GM19023 (cell line): ENCODE data around the gene NCR3LG1.
"Not testable (repeated sequence)": the region's sequence is repeated elsewhere in the genome, so short reads cannot be mapped to it uniquely, and the experiment has no call there.

Source experiments
- ATAC-seq: cut with Tn5 transposase; IDR thresholded peaks from one replicate; pipeline ENCODE4 v1.9.1; 2021; ENCODE audit warnings: mild to moderate bottlenecking, moderate library complexity; ENCODE audit not compliant: unreplicated experiment

The NCR3LG1 gene

GRCh38 chr11:17408026-17408425, 56.4 kb downstream of the NCR3LG1 start:
- no peak for ATAC-seq

- ATAC-seq: no peak
Measured at GRCh38 chr11:17408641-17409040, 57.0 kb downstream of the NCR3LG1 start.

GRCh38 chr11:17410606-17411379, 59.2 kb downstream of the NCR3LG1 start:
- no peak for ATAC-seq

GRCh38 chr11:17411418-17411817, 59.8 kb downstream of the NCR3LG1 start:
- no peak for ATAC-seq

GRCh38 chr11:17412488-17413180, 61.0 kb downstream of the NCR3LG1 start:
- no peak for ATAC-seq

- no peak for ATAC-seq
Measured at GRCh38 chr11:17413414-17414316, 62.1 kb downstream of the NCR3LG1 start.

GRCh38 chr11:17414317-17414737, 62.7 kb downstream of the NCR3LG1 start:
- ATAC-seq: no peak

- ATAC-seq: no peak
Measured at GRCh38 chr11:17414992-17415391, 63.4 kb downstream of the NCR3LG1 start.

GRCh38 chr11:17415523-17416104, 64.0 kb downstream of the NCR3LG1 start:
- no peak for ATAC-seq

- ATAC-seq: no peak
Measured at GRCh38 chr11:17416492-17416891, 64.9 kb downstream of the NCR3LG1 start.

- no peak for ATAC-seq
Measured at GRCh38 chr11:17418444-17419081, 67.0 kb downstream of the NCR3LG1 start.

- no peak for ATAC-seq
Measured at GRCh38 chr11:17421781-17422180, 70.2 kb downstream of the NCR3LG1 start.

- ATAC-seq: no peak
Measured at GRCh38 chr11:17423533-17424310, 72.1 kb downstream of the NCR3LG1 start.

- ATAC-seq: not testable (repeated sequence)
Measured at GRCh38 chr11:17426233-17426632, 74.6 kb downstream of the NCR3LG1 start.
